Immature natural killer cell (primary cell): ENCODE results near the gene TKFC. TPM values are rescaled to one million over a fixed set of nuclear protein-coding genes. Genes with fewer than 3 reads are reported as not detected.
A peak's percentile ranks its signal among the peaks of the same experiment; 100 is the strongest.

ENCODE experiments used
- DNase-seq, 3 donors: peaks; one replicate each; pipeline ENCODE4 v3.0.0; 2022; ENCODE audit warnings: mixed read lengths in 1 of 3
- H3K27ac Mint-ChIP-seq, 6 donors: one replicate each; pipeline ENCODE4 v1.8.0; 2020; ENCODE audit warnings: mixed read lengths in 6 of 6, mild to moderate bottlenecking in 5 of 6, inconsistent platforms in 4 of 6, moderate library complexity in 3 of 6
- H3K27me3 Mint-ChIP-seq, 3 donors: one replicate each; pipeline ENCODE4 v1.8.0; 2020 to 2021; ENCODE audit warnings: low read depth in 3 of 3, mild to moderate bottlenecking in 3 of 3, mixed read lengths in 3 of 3, moderate library complexity in 3 of 3, inconsistent platforms in 1 of 3
- H3K36me3 Mint-ChIP-seq, 3 donors: one replicate each; pipeline ENCODE4 v1.8.0; 2020; ENCODE audit warnings: mixed read lengths in 3 of 3, inconsistent platforms in 2 of 3, mild to moderate bottlenecking in 2 of 3
- H3K4me1 Mint-ChIP-seq, 2 donors: one replicate each; pipeline ENCODE4 v1.8.0; 2020; ENCODE audit warnings: inconsistent platforms in 2 of 2, mild to moderate bottlenecking in 2 of 2, mixed read lengths in 2 of 2, moderate library complexity in 1 of 2
- H3K4me3 Mint-ChIP-seq, 5 donors: one replicate each; pipeline ENCODE4 v1.8.0; 2020; ENCODE audit warnings: mild to moderate bottlenecking in 5 of 5, mixed read lengths in 5 of 5, inconsistent platforms in 3 of 5, moderate library complexity in 3 of 5
- H3K9me3 Mint-ChIP-seq, 6 donors: one replicate each; pipeline ENCODE4 v1.8.0; 2020; ENCODE audit warnings: mild to moderate bottlenecking in 6 of 6, mixed read lengths in 6 of 6, inconsistent platforms in 4 of 6, moderate library complexity in 3 of 6
- polyA plus RNA-seq, 3 donors: library from polyadenylated mRNA; unstranded; fragments of 300-500 nt; fragmentation: Illumina TruSeq; gene quantifications; one replicate each; pipeline ENCODE4 v1.2.3, GENCODE V29; 2021

TKFC gene
- polyA plus RNA-seq, 3 donors from 2014 or later: 35.0 to 38.2 (median 36.2) TPM

DNA sequence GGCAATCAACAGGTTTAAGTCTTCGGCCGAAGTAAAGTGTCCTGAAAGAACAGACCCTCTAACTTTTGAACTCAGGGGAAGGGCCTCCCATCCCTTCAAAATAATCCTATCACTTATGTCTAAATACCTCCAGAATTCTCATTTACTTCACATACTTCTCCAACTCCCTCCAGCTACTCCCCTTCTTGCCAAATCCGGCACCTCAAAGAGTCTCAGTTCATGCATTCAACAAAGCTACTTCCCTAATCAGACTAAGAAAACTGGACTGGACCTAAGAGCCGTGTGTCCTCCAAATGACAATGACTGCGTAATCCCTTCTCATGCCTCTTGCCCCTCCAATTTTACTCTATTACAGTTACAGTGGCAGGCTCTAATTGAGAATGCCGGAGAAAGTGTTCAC, 1.4 kb upstream of the TKFC start:
- no peaks in the 10 kb centered on the region for H3K9me3 Mint-ChIP-seq

DNA sequence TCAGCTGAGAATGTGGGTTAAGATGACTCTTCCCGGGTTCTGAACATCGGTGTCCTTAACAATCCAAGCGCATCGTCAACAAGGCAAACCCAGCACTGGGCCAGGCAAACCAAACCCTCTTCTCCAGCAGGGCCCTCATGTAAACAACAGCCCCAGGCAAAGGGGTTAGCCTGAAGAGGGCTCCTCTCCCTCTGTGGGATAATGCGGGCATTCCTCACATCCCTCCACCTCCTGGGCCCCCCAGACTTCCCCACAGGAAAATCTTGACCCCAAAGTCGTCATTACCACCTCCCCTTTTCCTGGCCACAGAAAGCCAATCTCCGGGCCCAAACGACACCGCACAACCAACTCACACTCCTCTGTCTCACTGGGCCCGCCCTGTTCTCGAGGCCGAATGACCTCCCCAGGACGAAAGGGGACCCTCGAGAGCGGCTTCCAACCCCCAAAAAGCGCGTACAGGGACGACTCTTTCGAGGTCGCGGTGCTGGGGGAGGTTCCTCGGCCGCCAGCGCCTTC, 689 bp upstream of the TKFC start:
- H3K9me3 Mint-ChIP-seq: no peaks in the 10 kb centered on the region
- peaks cover 47 to 54% of the 10 kb centered on the region in 2 donors for H3K4me1 Mint-ChIP-seq
- peaks cover 0 to 14% (median 12%) of the 10 kb centered on the region in 3 donors for H3K27me3 Mint-ChIP-seq
- no peak for DNase-seq
- H3K4me3 Mint-ChIP-seq: peak overlapping the region; percentile 93 to 98 (median 96)
- H3K27ac Mint-ChIP-seq: peak overlapping the region; percentile 89 to 98 (median 96)
- peaks cover 0 to 17% (median 11%) of the 10 kb centered on the region in 3 donors for H3K36me3 Mint-ChIP-seq

More for the DNA sequence above, 1.4 kb upstream of the TKFC start:
- H3K36me3 Mint-ChIP-seq: peaks cover 0 to 17% (median 11%) of the 10 kb centered on the region in 3 donors
- peak overlapping the region; percentile 93 to 98 (median 96) for H3K4me3 Mint-ChIP-seq
- DNase-seq: no peak
- H3K27me3 Mint-ChIP-seq: peaks cover 0 to 14% (median 12%) of the 10 kb centered on the region in 3 donors
- peak overlapping the region; percentile 89 to 98 (median 96) for H3K27ac Mint-ChIP-seq
- H3K4me1 Mint-ChIP-seq: peaks cover 47 to 55% of the 10 kb centered on the region in 2 donors

DNA sequence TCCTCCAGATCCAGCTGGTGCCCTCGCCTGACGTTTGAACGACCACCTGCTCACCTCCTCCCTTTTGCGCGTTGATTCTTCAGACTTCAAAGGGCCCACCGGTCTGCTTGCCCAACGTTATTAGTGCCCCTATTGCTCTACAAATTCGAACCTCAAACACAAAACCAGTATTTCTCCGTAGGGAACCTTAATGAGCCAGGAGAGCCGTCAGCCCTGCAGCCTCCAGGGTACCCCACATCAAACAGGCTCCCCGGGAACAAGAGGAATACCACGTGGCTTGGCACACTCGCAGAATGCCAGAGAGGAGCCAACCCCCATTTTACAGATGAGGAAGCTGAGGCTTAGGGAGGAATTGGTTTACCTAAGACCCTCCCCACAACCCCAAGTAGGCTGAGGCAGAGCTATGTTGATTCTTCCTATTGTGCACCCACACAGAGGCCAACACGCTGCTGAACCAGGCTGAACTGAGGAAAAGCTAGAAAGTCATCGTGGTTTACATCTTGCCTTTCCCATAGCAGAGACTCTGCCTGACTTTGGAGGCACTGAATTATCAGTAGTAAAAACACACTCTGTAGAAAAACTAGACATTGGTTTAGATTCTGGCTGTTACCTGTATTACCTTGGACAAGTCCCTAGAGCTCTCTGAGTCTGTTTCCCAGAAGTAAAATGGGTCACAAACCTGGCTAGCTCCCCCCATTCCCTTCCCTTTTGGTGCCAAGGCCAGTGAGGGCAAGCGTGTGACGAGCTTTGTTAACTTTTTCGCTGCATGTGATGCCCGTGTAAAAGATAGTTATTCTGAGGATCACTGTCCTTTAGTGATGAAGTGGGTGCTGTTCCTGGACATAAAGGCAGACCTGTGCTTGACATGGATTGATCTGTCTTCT, 764 bp downstream of the TKFC start:
- Mint-ChIP-seq H3K4me1 (peaks cover 41 to 42% of the 10 kb centered on the region in 2 donors), H3K27ac (peak overlapping the region; percentile 97 to 99 (median 98)), H3K9me3 (no peaks in the 10 kb centered on the region), H3K4me3 (peak overlapping the region; percentile 93 to 98 (median 96)), H3K36me3 (peaks cover 0 to 8% (median 0%) of the 10 kb centered on the region in 3 donors), H3K27me3 (peaks cover 0 to 14% (median 12%) of the 10 kb centered on the region in 3 donors)
- no peak for DNase-seq

DNA sequence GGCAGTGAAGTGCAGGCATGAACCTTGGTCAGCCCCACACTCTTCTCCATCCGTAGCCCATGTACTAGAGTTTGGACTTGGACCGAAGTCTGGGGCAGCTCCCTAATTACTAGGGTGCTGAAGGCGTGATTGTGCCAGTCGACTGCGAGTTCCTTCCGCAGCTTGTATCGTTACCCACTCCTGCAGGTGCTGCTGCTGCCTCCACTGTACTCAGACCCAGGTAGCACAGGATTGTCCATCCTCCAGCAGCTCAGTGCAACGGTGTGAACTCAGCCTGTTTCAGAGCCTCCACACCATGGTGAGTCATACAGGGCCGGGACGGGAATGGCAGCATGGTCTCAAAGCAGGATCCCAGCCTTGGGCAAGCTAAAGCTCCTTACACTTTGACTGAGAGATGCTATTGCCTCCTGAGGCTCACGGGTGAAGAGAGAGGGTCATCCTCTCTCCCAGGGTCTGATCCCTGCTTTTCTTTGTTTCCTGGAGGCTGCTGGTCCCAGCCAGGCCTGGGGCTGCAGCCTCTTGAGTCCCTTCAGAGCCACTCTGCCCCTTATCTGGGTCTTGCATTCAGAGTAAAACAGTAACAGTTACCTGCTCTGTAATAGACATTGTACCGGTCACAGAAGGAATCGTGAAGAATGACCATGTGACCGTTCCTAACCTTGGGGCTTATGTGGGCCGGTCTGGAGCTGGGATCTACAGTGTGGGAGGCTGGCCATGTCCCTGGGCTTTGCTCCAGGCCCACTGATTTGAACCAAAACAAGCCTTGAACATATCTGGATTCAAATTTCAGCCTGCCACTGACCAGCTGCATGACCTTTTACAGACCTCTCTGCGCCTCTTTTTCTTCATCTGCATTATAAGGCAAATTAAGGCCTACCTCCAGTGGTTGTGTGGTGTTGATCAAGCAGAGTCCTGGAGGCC, 1.7 kb downstream of the TKFC start:
- Mint-ChIP-seq H3K9me3 (no peaks in the 10 kb centered on the region), H3K27me3 (peaks cover 0 to 14% (median 11%) of the 10 kb centered on the region in 3 donors), H3K4me3 (peak overlapping the region; percentile 52 to 98 (median 96)), H3K36me3 (peaks cover 0 to 4% (median 0%) of the 10 kb centered on the region in 3 donors), H3K4me1 (peaks cover 41 to 42% of the 10 kb centered on the region in 2 donors), H3K27ac (peak overlapping the region; percentile 97 to 99 (median 98))
- DNase-seq: no peak

GRCh38 chr11:61335355-61335710, 2.3 kb downstream of the TKFC start:
- Mint-ChIP-seq H3K27me3 (peaks cover 0 to 14% (median 11%) of the 10 kb centered on the region in 3 donors), H3K9me3 (no peaks in the 10 kb centered on the region), H3K27ac (peak overlapping the region; percentile 20 to 98 (median 71)), H3K36me3 (peaks cover 0 to 4% (median 0%) of the 10 kb centered on the region in 3 donors), H3K4me3 (no peak overlapping the region), H3K4me1 (peaks cover 36 to 37% of the 10 kb centered on the region in 2 donors)
- DNase-seq: no peak

DNA sequence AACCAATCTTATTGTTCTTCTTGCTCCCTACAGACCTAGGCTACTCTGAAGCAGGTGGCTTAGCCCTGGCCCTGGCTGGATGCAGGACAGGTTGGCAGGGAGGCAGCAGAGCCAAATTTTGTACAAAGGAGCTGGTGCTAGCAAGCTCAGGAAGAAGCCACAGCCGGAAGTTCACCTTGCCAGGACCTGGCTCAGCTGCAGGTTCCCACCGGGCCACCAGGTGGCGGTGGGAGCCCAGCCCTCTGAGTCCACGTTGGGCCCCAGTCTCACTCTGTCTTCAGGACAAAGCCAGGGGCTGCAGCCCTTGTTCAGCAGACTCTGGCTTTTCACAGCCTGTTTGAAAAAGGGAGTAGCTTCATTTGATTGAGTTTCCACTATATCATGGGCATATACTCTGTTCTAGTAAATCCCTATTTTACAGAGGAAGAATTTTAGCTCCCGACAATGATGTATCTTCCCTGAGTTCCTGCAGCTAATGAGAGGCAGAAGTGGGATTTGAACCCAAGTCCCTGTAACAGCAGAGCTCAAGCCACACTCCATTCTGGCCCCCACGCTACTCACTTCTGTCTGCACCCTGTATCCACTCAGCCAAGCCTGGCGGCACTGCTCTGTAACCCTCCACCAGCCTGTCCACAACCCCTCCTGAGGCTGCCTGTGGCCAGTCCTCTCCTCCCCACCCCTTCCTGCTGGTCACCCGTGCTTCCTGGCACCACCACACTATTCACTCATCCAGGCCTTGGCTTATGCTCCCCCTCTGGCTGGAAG, 3.3 kb downstream of the TKFC start:
- Mint-ChIP-seq H3K9me3 (no peaks in the 10 kb centered on the region), H3K27me3 (peaks cover 0 to 14% (median 11%) of the 10 kb centered on the region in 3 donors), H3K27ac (peak overlapping the region; percentile 46 to 87 (median 76)), H3K4me1 (peaks cover 27 to 28% of the 10 kb centered on the region in 2 donors), H3K36me3 (peaks cover 0 to 10% (median 0%) of the 10 kb centered on the region in 3 donors), H3K4me3 (no peak overlapping the region)
- peak; percentile 75 to 80 (median 76) for DNase-seq

GRCh38 chr11:61337706-61338470, 4.9 kb downstream of the TKFC start:
- DNase-seq: no peak
- Mint-ChIP-seq H3K27ac (no peak overlapping the region), H3K4me1 (peaks cover 12 to 14% of the 10 kb centered on the region in 2 donors)

GRCh38 chr11:61338783-61339489, 5.9 kb downstream of the TKFC start:
- H3K36me3 Mint-ChIP-seq: peaks cover 3 to 14% (median 4%) of the 10 kb centered on the region in 3 donors
- no peaks in the 10 kb centered on the region for H3K9me3 Mint-ChIP-seq
- H3K4me1 Mint-ChIP-seq: peaks cover 4 to 6% of the 10 kb centered on the region in 2 donors
- no peak overlapping the region for H3K4me3 Mint-ChIP-seq
- H3K27me3 Mint-ChIP-seq: peaks cover 0 to 3% (median 0%) of the 10 kb centered on the region in 3 donors
- no peak for DNase-seq
- no peak overlapping the region for H3K27ac Mint-ChIP-seq

More at GRCh38 chr11:61337706-61338470, 4.9 kb downstream of the TKFC start:
- H3K9me3 Mint-ChIP-seq: no peaks in the 10 kb centered on the region
- peaks cover 0 to 10% (median 9%) of the 10 kb centered on the region in 3 donors for H3K27me3 Mint-ChIP-seq
- H3K36me3 Mint-ChIP-seq: peaks cover 3 to 14% (median 4%) of the 10 kb centered on the region in 3 donors
- H3K4me3 Mint-ChIP-seq: no peak overlapping the region

GRCh38 chr11:61339490-61339878, 6.5 kb downstream of the TKFC start:
- Mint-ChIP-seq H3K9me3 (no peaks in the 10 kb centered on the region), H3K27ac (peak overlapping the region in 1 of 6 donors; percentile 68), H3K4me3 (no peak overlapping the region)

DNA sequence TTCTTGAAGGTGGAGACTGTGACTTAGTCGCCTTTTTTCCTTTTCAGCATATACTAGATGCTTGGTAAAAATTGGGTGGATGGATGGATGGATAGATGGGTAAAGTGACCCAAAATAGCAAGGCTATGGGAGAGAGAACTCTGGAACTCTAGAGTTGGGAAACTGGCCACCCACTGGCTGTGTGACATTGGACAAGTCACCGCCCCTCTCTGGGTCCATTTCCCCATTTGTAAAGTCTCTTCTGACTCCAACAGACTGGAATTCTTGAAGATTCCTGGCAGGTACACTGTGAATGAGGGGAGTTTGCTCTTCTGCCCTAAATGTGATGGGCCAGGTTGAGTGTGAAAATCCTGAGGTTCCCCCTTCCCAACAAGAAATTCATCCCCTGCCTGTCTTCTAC, 8.0 kb downstream of the TKFC start:
- peaks cover 3 to 14% (median 4%) of the 10 kb centered on the region in 3 donors for H3K36me3 Mint-ChIP-seq
- H3K4me1 Mint-ChIP-seq: peaks cover 0 to 4% of the 10 kb centered on the region in 2 donors
- no peaks in the 10 kb centered on the region for H3K27me3 Mint-ChIP-seq
- DNase-seq: no peak
- H3K27ac Mint-ChIP-seq: no peak overlapping the region
- no peaks in the 10 kb centered on the region for H3K9me3 Mint-ChIP-seq
- no peak overlapping the region for H3K4me3 Mint-ChIP-seq

More at GRCh38 chr11:61339490-61339878, 6.5 kb downstream of the TKFC start:
- Mint-ChIP-seq H3K27me3 (no peaks in the 10 kb centered on the region), H3K36me3 (peaks cover 3 to 14% (median 4%) of the 10 kb centered on the region in 3 donors), H3K4me1 (peaks cover 0 to 6% of the 10 kb centered on the region in 2 donors)
- no peak for DNase-seq

DNA sequence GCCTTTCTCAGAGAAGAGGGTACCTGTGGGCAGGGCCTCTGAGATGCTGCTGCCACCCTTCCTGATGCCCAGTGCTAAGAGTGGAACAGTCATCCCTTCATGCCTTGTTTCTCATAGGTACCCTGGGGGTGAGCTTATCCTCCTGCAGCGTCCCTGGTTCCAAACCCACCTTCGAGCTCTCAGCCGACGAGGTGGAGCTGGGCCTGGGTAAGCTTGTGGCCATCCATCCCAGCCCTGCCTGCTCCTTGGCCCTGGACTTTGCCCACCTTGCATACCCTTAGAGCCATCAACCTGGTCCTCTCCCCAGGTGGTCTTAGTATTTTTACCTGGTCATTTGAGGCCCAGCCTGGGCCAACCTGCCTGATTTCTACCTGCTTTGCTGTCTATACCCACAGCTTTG, 8.7 kb downstream of the TKFC start:
- Mint-ChIP-seq H3K4me1 (no peaks in the 10 kb centered on the region), H3K4me3 (no peak overlapping the region), H3K27ac (no peak overlapping the region), H3K9me3 (no peaks in the 10 kb centered on the region), H3K36me3 (peaks cover 3 to 14% (median 4%) of the 10 kb centered on the region in 3 donors), H3K27me3 (no peaks in the 10 kb centered on the region)
- no peak for DNase-seq
